Measurements from ENCODE around the gene TSPAN11.
"Not testable (repeated sequence)": the region's sequence is repeated elsewhere in the genome, so short reads cannot be mapped to it uniquely, and the experiment has no call there.

TSPAN11 gene

GRCh38 chr12:30926243-30927221 is at the start of gene TSPAN11:
TSPAN11 (plus strand) TSS chr12:30926748; CDS start chr12:30953992, 27,244 bp downstream.
- FAIRE-seq: no peak

GRCh38 chr12:30877105-30877875 is 49.3 kb upstream of the TSPAN11 start:
- FAIRE-seq: no peak

- FAIRE-seq: no peak
Observed at GRCh38 chr12:30878024-30878423, 48.5 kb upstream of the TSPAN11 start.

- FAIRE-seq: no peak
Observed at GRCh38 chr12:30880061-30880460, 46.5 kb upstream of the TSPAN11 start.

- no peak for FAIRE-seq
Observed at GRCh38 chr12:30880813-30881212, 45.7 kb upstream of the TSPAN11 start.

GRCh38 chr12:30882706-30883105 is 43.8 kb upstream of the TSPAN11 start:
- no peak for FAIRE-seq

GRCh38 chr12:30884799-30885198 is 41.7 kb upstream of the TSPAN11 start:
- no peak for FAIRE-seq

- FAIRE-seq: no peak
Observed at GRCh38 chr12:30885321-30885720, 41.2 kb upstream of the TSPAN11 start.

- FAIRE-seq: no peak
Observed at GRCh38 chr12:30887226-30887625, 39.3 kb upstream of the TSPAN11 start.

GRCh38 chr12:30888241-30888640 is 38.3 kb upstream of the TSPAN11 start:
- no peak for FAIRE-seq

- not testable (repeated sequence) for FAIRE-seq
Observed at GRCh38 chr12:30894531-30894930, 32.0 kb upstream of the TSPAN11 start.

- no peak for FAIRE-seq
Observed at GRCh38 chr12:30896461-30896860, 30.1 kb upstream of the TSPAN11 start.

- no peak for FAIRE-seq
Observed at GRCh38 chr12:30898846-30899245, 27.7 kb upstream of the TSPAN11 start.

GRCh38 chr12:30900351-30900750 is 26.2 kb upstream of the TSPAN11 start:
- no peak for FAIRE-seq

- no peak for FAIRE-seq
Observed at GRCh38 chr12:30902001-30902400, 24.5 kb upstream of the TSPAN11 start.

GRCh38 chr12:30902596-30902995 is 24.0 kb upstream of the TSPAN11 start:
- no peak for FAIRE-seq

GRCh38 chr12:30905463-30906009 is 21.0 kb upstream of the TSPAN11 start:
- no peak for FAIRE-seq

GRCh38 chr12:30908076-30908721 is 18.3 kb upstream of the TSPAN11 start:
- FAIRE-seq: no peak

GRCh38 chr12:30908722-30909348 is 17.7 kb upstream of the TSPAN11 start:
- FAIRE-seq: no peak

- no peak for FAIRE-seq
Observed at GRCh38 chr12:30909349-30910037, 17.1 kb upstream of the TSPAN11 start.

- no peak for FAIRE-seq
Observed at GRCh38 chr12:30910038-30910350, 16.6 kb upstream of the TSPAN11 start.

GRCh38 chr12:30911207-30911606 is 15.3 kb upstream of the TSPAN11 start:
- no peak for FAIRE-seq
